Progenitor cell of endocrine pancreas (in vitro differentiated cells): ENCODE measurements around the gene C11orf87. TPM values are rescaled to one million over a fixed set of nuclear protein-coding genes. Genes with fewer than 3 reads are reported as not detected.

ENCODE experiments used
- DNase-seq: peaks from one replicate; pipeline ENCODE4 v3.0.0; 2021; ENCODE audit warnings: low spot score; ENCODE audit not compliant: unreplicated experiment
- H3K27ac Mint-ChIP-seq: 2 replicates; pipeline ENCODE4 v1.8.0; 2021; ENCODE audit warnings: mild to moderate bottlenecking, moderate library complexity, mixed read lengths
- H3K27me3 Mint-ChIP-seq: 2 replicates; pipeline ENCODE4 v1.8.0; 2021; ENCODE audit warnings: mixed read lengths
- H3K36me3 Mint-ChIP-seq: 2 replicates; pipeline ENCODE4 v1.8.0; 2022; ENCODE audit warnings: mixed read lengths; ENCODE audit not compliant: insufficient read depth
- H3K4me1 Mint-ChIP-seq: 2 replicates; pipeline ENCODE4 v1.8.0; 2021; ENCODE audit warnings: low read depth, mixed read lengths
- H3K4me3 Mint-ChIP-seq: 2 replicates; pipeline ENCODE4 v1.8.0; 2021; ENCODE audit warnings: low read depth, mild to moderate bottlenecking, moderate library complexity, mixed read lengths
- H3K9me3 Mint-ChIP-seq: 2 replicates; pipeline ENCODE4 v1.8.0; 2021; ENCODE audit warnings: low read depth, mixed read lengths
- CTCF ChIP-seq: fragments of 200-600 bp; sonication (generic); IDR thresholded peaks from one replicate; pipeline ENCODE4 v1.5.0; 2021; ENCODE audit warnings: antibody characterized with exemption, mild to moderate bottlenecking; ENCODE audit not compliant: unreplicated experiment
- long read RNA-seq: library from polyadenylated mRNA; unstranded; transcript quantifications from one replicate; pipeline ENCODE4 v2.0.0, GENCODE V29; 2020
- total RNA-seq: library from RNA; stranded (reverse); gene quantifications from 2 replicates; pipeline ENCODE4 v1.2.1, GENCODE V29; 2021

The C11orf87 gene
- 1.4 and 2.0 TPM in 2 replicates for total RNA-seq
- long read RNA-seq, full-length matches to known transcripts: 2 of 4 reads
- long read RNA-seq, partial matches to known transcripts: 0 of 4 reads
- long read RNA-seq, other reads (novel, unspliced or antisense): 2 of 4 reads

- no peak within 1 kb of the TSS for H3K27ac Mint-ChIP-seq
- DNase-seq: no peak
- peak within 1 kb of the TSS; percentile 59 for H3K4me3 Mint-ChIP-seq
- no peak for TF ChIP-seq CTCF
- H3K27me3 Mint-ChIP-seq: peaks cover 77% of the 10 kb centered on the region
- H3K4me1 Mint-ChIP-seq: peaks cover 4% of the 10 kb centered on the region
- no peaks in the 10 kb centered on the region for H3K36me3 Mint-ChIP-seq
- no peaks in the 10 kb centered on the region for H3K9me3 Mint-ChIP-seq
These were observed at the start of gene C11orf87 for GRCh38 chr11:109421981-109422869. C11orf87 (plus strand) TSS chr11:109422190; CDS start chr11:109423634, 1,444 bp downstream.

GRCh38 chr11:109374032-109374431, 48.0 kb upstream of the C11orf87 start:
- Mint-ChIP-seq H3K4me3 (no peak overlapping the region), H3K4me1 (no peaks in the 10 kb centered on the region), H3K9me3 (peaks cover 5% of the 10 kb centered on the region), H3K27ac (no peak overlapping the region), H3K27me3 (peaks cover 3% of the 10 kb centered on the region), H3K36me3 (no peaks in the 10 kb centered on the region)
- TF ChIP-seq CTCF: no peak
- no peak for DNase-seq

- no peak for DNase-seq
- Mint-ChIP-seq H3K9me3 (peaks cover under 1% of the 10 kb centered on the region), H3K4me1 (no peaks in the 10 kb centered on the region), H3K27me3 (peaks cover 3% of the 10 kb centered on the region), H3K27ac (no peak overlapping the region), H3K36me3 (no peaks in the 10 kb centered on the region), H3K4me3 (no peak overlapping the region)
- TF ChIP-seq CTCF: no peak
These were observed 47.5 kb upstream of the C11orf87 start for GRCh38 chr11:109374441-109374840.

- no peaks in the 10 kb centered on the region for H3K4me1 Mint-ChIP-seq
- no peak for TF ChIP-seq CTCF
- H3K9me3 Mint-ChIP-seq: no peaks in the 10 kb centered on the region
- H3K4me3 Mint-ChIP-seq: no peak overlapping the region
- H3K36me3 Mint-ChIP-seq: no peaks in the 10 kb centered on the region
- H3K27ac Mint-ChIP-seq: no peak overlapping the region
- H3K27me3 Mint-ChIP-seq: peaks cover 8% of the 10 kb centered on the region
- DNase-seq: no peak
These were observed 44.8 kb upstream of the C11orf87 start for GRCh38 chr11:109377039-109377742.

- no peak overlapping the region for H3K27ac Mint-ChIP-seq
- H3K4me3 Mint-ChIP-seq: no peak overlapping the region
- TF ChIP-seq CTCF: no peak
- DNase-seq: no peak
- no peaks in the 10 kb centered on the region for H3K9me3 Mint-ChIP-seq
- H3K4me1 Mint-ChIP-seq: no peaks in the 10 kb centered on the region
- H3K36me3 Mint-ChIP-seq: no peaks in the 10 kb centered on the region
- H3K27me3 Mint-ChIP-seq: peaks cover 9% of the 10 kb centered on the region
These were observed 44.0 kb upstream of the C11orf87 start for GRCh38 chr11:109378034-109378433.
